Glomerular visceral epithelial cell (primary cell): ENCODE data around the gene CYP2R1.

ENCODE experiments used
- DNase-seq: peaks from one replicate; pipeline ENCODE4 v3.0.0-alpha.2; 2016; ENCODE audit errors: extremely low spot score

The CYP2R1 gene

GRCh38 chr11:14892036-14892556 lies at the start of gene CYP2R1:
TSS of gene CYP2R1 (minus strand) at chr11:14892231. CDS start at chr11:14892205, 26 bp downstream.
- DNase-seq = peak; percentile 98

- no peak for DNase-seq
Measured at GRCh38 chr11:14938936-14939335, 46.9 kb upstream of the CYP2R1 start.

GRCh38 chr11:14934641-14935351 lies 42.8 kb upstream of the CYP2R1 start:
- DNase-seq = no peak

GRCh38 chr11:14932447-14932846 lies 40.4 kb upstream of the CYP2R1 start:
- no peak for DNase-seq

GRCh38 chr11:14930369-14930768 lies 38.3 kb upstream of the CYP2R1 start:
- no peak for DNase-seq

- DNase-seq = no peak
Measured at GRCh38 chr11:14927146-14927545, 35.1 kb upstream of the CYP2R1 start.

GRCh38 chr11:14924318-14924717 lies 32.3 kb upstream of the CYP2R1 start:
- no peak for DNase-seq

GRCh38 chr11:14916403-14916802 lies 24.4 kb upstream of the CYP2R1 start:
- DNase-seq = no peak

GRCh38 chr11:14914536-14914935 lies 22.5 kb upstream of the CYP2R1 start:
- no peak for DNase-seq

- peak; percentile 39 for DNase-seq
Measured at GRCh38 chr11:14908214-14908880, 16.3 kb upstream of the CYP2R1 start.

- peak; percentile 28 for DNase-seq
Measured at GRCh38 chr11:14907411-14908213, 15.6 kb upstream of the CYP2R1 start.

GRCh38 chr11:14906993-14907392 lies 15.0 kb upstream of the CYP2R1 start:
- DNase-seq = no peak

- DNase-seq = no peak
Measured at GRCh38 chr11:14906578-14906977, 14.5 kb upstream of the CYP2R1 start.

- no peak for DNase-seq
Measured at GRCh38 chr11:14905104-14906033, 13.3 kb upstream of the CYP2R1 start.

- DNase-seq = peak; percentile 69
Measured at GRCh38 chr11:14904745-14905103, 12.7 kb upstream of the CYP2R1 start.

GRCh38 chr11:14902650-14903350 lies 10.8 kb upstream of the CYP2R1 start:
- peak; percentile 51 for DNase-seq

- no peak for DNase-seq
Measured at GRCh38 chr11:14898906-14899305, 6.9 kb upstream of the CYP2R1 start.

- DNase-seq = no peak
Measured at GRCh38 chr11:14898355-14898754, 6.3 kb upstream of the CYP2R1 start.

GRCh38 chr11:14894657-14895598 lies 2.9 kb upstream of the CYP2R1 start:
- DNase-seq = no peak

- no peak for DNase-seq
Measured at GRCh38 chr11:14892577-14892976, 546 bp upstream of the CYP2R1 start.
